Cardiac muscle cell (in vitro differentiated cells and primary cell): ENCODE results near the gene SLC7A10. TPM values are rescaled to one million over a fixed set of nuclear protein-coding genes. Genes with fewer than 3 reads are reported as not detected.
"Not testable (repeated sequence)": the region's sequence is repeated elsewhere in the genome, so short reads cannot be mapped to it uniquely, and the experiment has no call there.

Experiments
- DNase-seq, 2 donors: peaks; one replicate each; pipeline versions ENCODE4 v3.0.0 to v3.0.0-alpha.2; 2010 to 2017; ENCODE audit warnings: low read depth in 1 of 2, low spot score in 1 of 2
- H3K27ac ChIP-seq: fragments of 200-600 bp; sonication (generic); 2 replicates; pipeline ENCODE4 v1.5.1; 2016
- H3K27me3 ChIP-seq: fragments of 200-600 bp; sonication (generic); 2 replicates; pipeline ENCODE4 v1.6.0; 2016; ENCODE audit warnings: control low read depth
- H3K36me3 ChIP-seq: fragments of 200-600 bp; sonication (generic); 2 replicates; pipeline ENCODE4 v1.5.1; 2016; ENCODE audit warnings: control low read depth
- H3K4me1 ChIP-seq: fragments of 200-600 bp; sonication (generic); 2 replicates; pipeline ENCODE4 v1.8.1; 2017; ENCODE audit warnings: low read depth, mild to moderate bottlenecking, mixed run types
- H3K4me3 ChIP-seq: fragments of 200-600 bp; sonication (generic); 2 replicates; pipeline ENCODE4 v1.5.1; 2016; ENCODE audit warnings: mild to moderate bottlenecking
- H3K9me3 ChIP-seq: fragments of 200-600 bp; sonication (generic); 2 replicates; pipeline ENCODE4 v1.5.1; 2017; ENCODE audit warnings: low read depth, mild to moderate bottlenecking, control low read depth
- polyA plus RNA-seq: library from polyadenylated mRNA; unstranded; fragments of >200 nt; fragmentation: Nextera tagmentation; extraction: Ambion mirVana; gene quantifications from 2 replicates; pipeline ENCODE4 v1.2.1, GENCODE V29; 2016
- total RNA-seq: library from RNA; depleted of rRNA; stranded (reverse); fragments of >200 nt; gene quantifications from 2 replicates; pipeline ENCODE4 v1.2.3, GENCODE V29; 2016
- TF ChIP-seq, protein P1 (sequence below): IDR thresholded peaks from 2 replicates; pipeline ENCODE4 v1.5.1; 2012; ENCODE audit warnings: low read depth, mild to moderate bottlenecking, low read length

The SLC7A10 gene
- total and polyA plus RNA-seq, 2 experiments from 2014 or later = not detected

DNA sequence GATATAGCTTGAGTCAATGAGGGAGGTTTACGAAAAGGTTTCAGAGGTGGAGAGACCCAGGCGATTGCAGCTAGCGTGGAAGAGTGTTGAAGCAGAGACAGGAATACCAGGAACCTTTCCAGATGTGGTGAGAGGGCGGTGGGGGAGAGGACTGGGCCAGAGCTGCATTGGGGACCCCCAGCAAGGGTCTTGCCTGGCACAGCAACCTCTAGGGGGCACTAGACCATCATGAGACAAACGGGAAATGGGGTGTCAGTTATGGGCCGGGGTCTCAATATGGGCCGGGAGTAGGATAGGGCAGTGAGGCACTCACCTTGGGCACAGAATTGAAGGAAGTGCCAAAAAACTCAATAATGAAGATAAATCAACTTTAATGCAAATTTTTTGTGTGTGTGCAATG is 33.6 kb downstream of the SLC7A10 start:
- no peak overlapping the region for H3K27ac ChIP-seq
- TF ChIP-seq, protein P1, sequence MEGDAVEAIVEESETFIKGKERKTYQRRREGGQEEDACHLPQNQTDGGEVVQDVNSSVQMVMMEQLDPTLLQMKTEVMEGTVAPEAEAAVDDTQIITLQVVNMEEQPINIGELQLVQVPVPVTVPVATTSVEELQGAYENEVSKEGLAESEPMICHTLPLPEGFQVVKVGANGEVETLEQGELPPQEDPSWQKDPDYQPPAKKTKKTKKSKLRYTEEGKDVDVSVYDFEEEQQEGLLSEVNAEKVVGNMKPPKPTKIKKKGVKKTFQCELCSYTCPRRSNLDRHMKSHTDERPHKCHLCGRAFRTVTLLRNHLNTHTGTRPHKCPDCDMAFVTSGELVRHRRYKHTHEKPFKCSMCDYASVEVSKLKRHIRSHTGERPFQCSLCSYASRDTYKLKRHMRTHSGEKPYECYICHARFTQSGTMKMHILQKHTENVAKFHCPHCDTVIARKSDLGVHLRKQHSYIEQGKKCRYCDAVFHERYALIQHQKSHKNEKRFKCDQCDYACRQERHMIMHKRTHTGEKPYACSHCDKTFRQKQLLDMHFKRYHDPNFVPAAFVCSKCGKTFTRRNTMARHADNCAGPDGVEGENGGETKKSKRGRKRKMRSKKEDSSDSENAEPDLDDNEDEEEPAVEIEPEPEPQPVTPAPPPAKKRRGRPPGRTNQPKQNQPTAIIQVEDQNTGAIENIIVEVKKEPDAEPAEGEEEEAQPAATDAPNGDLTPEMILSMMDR = peak; percentile 28
- H3K36me3 ChIP-seq = no peaks in the 10 kb centered on the region
- no peaks in the 10 kb centered on the region for H3K9me3 ChIP-seq
- no peaks in the 10 kb centered on the region for H3K27me3 ChIP-seq
- no peaks in the 10 kb centered on the region for H3K4me1 ChIP-seq
- DNase-seq = no peak
- H3K4me3 ChIP-seq = no peak overlapping the region

DNA sequence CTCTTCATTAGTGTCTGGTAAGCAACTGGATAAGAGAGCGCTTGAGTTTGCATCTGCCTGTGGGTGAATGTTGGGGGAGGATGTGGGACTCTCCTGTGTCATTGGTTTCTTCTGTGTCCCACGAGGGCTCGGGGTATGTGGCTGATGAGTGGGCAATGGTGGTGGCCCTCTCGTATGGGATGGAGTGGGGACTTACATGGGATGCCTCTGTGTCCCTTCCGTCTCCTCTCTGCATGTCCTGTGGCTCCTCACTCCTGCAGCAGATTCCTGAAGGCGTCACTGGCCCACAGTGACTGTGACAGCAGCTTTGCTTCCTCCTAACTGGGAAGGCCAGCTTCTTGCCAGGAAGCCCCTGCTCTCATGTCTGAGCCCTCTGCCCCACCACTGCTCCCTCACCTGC is 34.1 kb downstream of the SLC7A10 start:
- TF ChIP-seq, protein P1 = no peak
- H3K27ac ChIP-seq = no peak overlapping the region
- DNase-seq = no peak
- no peaks in the 10 kb centered on the region for H3K4me1 ChIP-seq
- H3K9me3 ChIP-seq = no peaks in the 10 kb centered on the region
- H3K27me3 ChIP-seq = no peaks in the 10 kb centered on the region
- no peaks in the 10 kb centered on the region for H3K36me3 ChIP-seq
- no peak overlapping the region for H3K4me3 ChIP-seq

DNA sequence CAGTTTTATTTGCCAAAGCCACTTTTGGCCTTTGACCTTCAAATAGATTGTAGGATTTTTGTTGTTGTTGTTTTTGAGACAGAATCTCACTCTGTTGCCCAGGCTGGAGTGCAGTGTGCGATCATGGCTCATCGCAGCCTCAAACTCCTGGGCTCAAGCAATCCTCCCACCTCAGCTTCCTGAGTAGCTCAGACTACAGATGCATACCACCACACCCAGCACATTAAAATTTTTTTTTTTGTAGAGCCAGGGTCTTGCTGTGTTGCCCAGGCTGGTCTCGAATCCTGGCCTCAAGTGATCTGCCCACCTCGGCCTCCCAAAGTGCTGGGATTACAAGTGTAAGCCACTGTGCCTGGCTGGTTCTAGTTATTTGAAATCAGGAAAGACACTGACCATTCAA is 34.6 kb downstream of the SLC7A10 start:
- not testable (repeated sequence) for DNase-seq, H3K27ac ChIP-seq, H3K4me3 ChIP-seq, H3K4me1 ChIP-seq, H3K36me3 ChIP-seq, H3K9me3 ChIP-seq, H3K27me3 ChIP-seq

DNA sequence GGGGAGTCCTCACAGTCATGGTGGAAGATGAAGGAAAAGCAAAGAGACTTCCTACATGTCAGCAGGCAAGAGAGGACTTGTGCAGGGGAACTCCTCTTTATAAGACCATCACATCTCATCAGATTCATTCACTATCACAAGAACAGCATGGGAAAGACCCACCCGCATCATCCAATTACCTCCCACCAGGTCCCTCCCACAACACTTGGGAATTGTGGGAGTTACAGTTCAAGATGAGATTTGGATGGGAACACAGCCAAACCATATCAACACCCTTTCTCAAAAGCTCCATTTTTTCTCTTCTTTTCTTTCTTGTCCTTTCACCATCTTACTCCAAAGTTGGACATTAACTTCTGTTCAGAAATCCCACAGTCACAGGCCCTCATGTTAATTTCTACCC is 36.2 kb downstream of the SLC7A10 start:
- H3K4me3 ChIP-seq = no peak overlapping the region
- DNase-seq = no peak
- H3K4me1 ChIP-seq = no peaks in the 10 kb centered on the region
- no peak overlapping the region for H3K27ac ChIP-seq
- TF ChIP-seq, protein P1 = no peak
- H3K27me3 ChIP-seq = no peaks in the 10 kb centered on the region
- H3K9me3 ChIP-seq = no peaks in the 10 kb centered on the region
- H3K36me3 ChIP-seq = no peaks in the 10 kb centered on the region

DNA sequence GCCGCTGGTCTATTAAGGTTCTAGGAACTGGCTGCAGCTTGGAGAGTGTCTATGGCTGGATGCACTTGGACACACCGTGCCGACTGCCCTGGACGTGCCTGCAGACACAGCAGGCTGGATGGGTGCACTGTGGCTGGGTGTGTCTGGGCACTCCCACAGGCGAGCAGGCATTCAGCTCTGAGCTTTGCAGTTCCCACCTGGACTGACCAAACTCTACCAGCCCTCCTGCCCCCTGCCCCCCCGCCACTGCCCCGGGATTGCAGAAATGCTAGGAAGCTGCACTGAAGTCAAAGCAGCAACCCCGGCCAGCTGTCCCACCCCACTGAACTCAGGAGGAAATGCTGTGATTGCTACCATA is 38.5 kb downstream of the SLC7A10 start:
- H3K27me3 ChIP-seq = no peaks in the 10 kb centered on the region
- DNase-seq = no peak

DNA sequence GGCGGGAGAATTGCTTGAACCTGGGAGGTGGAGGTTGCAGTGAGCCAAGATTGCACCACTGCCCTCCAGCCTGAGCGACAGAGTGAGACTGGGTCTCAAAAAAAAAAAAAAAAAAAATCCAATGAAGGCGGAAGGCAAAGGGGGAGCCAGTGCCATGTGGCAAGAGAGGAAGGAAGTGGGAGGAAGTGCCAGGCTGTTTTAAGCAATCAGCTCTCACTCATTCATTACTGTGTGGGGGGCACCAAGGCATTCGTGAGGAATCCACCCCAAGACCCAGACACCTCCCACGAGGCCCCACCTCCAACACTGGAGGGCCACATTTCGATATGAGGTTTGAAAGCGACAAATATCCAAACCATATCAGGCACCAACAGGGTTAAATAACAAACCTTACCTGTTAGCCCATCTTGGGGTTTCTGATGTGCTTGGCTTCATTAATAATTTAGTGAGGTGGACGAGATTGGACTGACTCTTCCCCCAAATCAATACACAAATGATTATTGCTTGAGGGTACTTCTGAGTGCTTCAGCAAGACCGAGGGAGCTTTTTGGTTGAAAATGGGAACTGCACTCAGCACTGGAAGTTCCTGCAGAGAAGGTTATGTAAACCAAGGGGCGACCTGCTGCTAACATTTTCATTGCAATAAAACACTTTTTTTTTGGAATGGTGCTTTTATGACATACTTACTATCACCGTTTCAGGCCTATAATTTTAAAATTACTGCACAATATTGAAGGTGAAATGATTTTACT is 39.0 kb downstream of the SLC7A10 start:
- no peaks in the 10 kb centered on the region for H3K27me3 ChIP-seq

More for the DNA sequence above, 38.5 kb downstream of the SLC7A10 start:
- TF ChIP-seq, protein P1 = no peak
- Histone ChIP-seq H3K27ac (no peak overlapping the region), H3K4me3 (no peak overlapping the region), H3K9me3 (no peaks in the 10 kb centered on the region), H3K4me1 (no peaks in the 10 kb centered on the region), H3K36me3 (no peaks in the 10 kb centered on the region)

More for the DNA sequence above, 39.0 kb downstream of the SLC7A10 start:
- H3K36me3 ChIP-seq = no peaks in the 10 kb centered on the region
- H3K9me3 ChIP-seq = no peaks in the 10 kb centered on the region
- no peaks in the 10 kb centered on the region for H3K4me1 ChIP-seq
- TF ChIP-seq, protein P1 = no peak
- no peak overlapping the region for H3K4me3 ChIP-seq
- no peak overlapping the region for H3K27ac ChIP-seq
- DNase-seq = no peak
